ENCODE measurements around the gene MLLT6. TPM values are rescaled to one million over a fixed set of nuclear protein-coding genes. Genes with fewer than 3 reads are reported as not detected.

Gene MLLT6
- total and polyA plus RNA-seq, 8 donors: 80.0 to 143 (median 116) TPM

- H3K27me3 ChIP-seq: no peaks in the 10 kb centered on the region
- intact Hi-C loops (cut with DNase I): no loop called here
- ATAC-seq: no peak
- TF ChIP-seq CTCF (IDR thresholded peaks at IDR 0.05): no peak
- no peak overlapping the region for H3K27ac ChIP-seq
- H3K4me3 ChIP-seq: no peak overlapping the region
- H3K4me1 ChIP-seq: peaks cover under 1 to 33% of the 10 kb centered on the region in 2 donors
- DNase-seq: no peak
- H3K9me3 ChIP-seq: no peaks in the 10 kb centered on the region
- peaks cover 0 to 89% of the 10 kb centered on the region in 2 donors for H3K36me3 ChIP-seq
Observed at GRCh38 chr17:38711792-38712571, 6.9 kb downstream of the MLLT6 start.

GRCh38 chr17:38712593-38712992 is 7.5 kb downstream of the MLLT6 start:
- no peak for TF ChIP-seq CTCF (IDR thresholded peaks at IDR 0.05)
- no peak for ATAC-seq
- no peak overlapping the region for H3K27ac ChIP-seq
- H3K4me3 ChIP-seq: no peak overlapping the region
- peaks cover 0 to 27% of the 10 kb centered on the region in 2 donors for H3K4me1 ChIP-seq
- no peak for DNase-seq
- H3K9me3 ChIP-seq: no peaks in the 10 kb centered on the region
- H3K36me3 ChIP-seq: peaks cover 0 to 92% of the 10 kb centered on the region in 2 donors
- intact Hi-C loops (cut with DNase I): no loop called here
- no peaks in the 10 kb centered on the region for H3K27me3 ChIP-seq

GRCh38 chr17:38713456-38714075 is 8.5 kb downstream of the MLLT6 start:
- peaks cover 0 to 19% of the 10 kb centered on the region in 2 donors for H3K4me1 ChIP-seq
- intact Hi-C loops (cut with DNase I): no loop called here
- peaks cover 0 to 93% of the 10 kb centered on the region in 2 donors for H3K36me3 ChIP-seq
- TF ChIP-seq CTCF (IDR thresholded peaks at IDR 0.05): no peak
- no peak overlapping the region for H3K4me3 ChIP-seq
- no peaks in the 10 kb centered on the region for H3K27me3 ChIP-seq
- H3K9me3 ChIP-seq: no peaks in the 10 kb centered on the region
- no peak overlapping the region for H3K27ac ChIP-seq
- DNase-seq: no peak
- ATAC-seq: no peak

- no peak for DNase-seq
- Histone ChIP-seq H3K4me1 (peaks cover 0 to 6% of the 10 kb centered on the region in 2 donors), H3K36me3 (peaks cover 0 to 94% of the 10 kb centered on the region in 2 donors), H3K4me3 (no peak overlapping the region), H3K27me3 (no peaks in the 10 kb centered on the region), H3K27ac (no peak overlapping the region), H3K9me3 (no peaks in the 10 kb centered on the region)
- no peak for ATAC-seq
- no peak for TF ChIP-seq CTCF (IDR thresholded peaks at IDR 0.05)
- intact Hi-C loops (cut with DNase I): no loop called here
Observed at GRCh38 chr17:38715216-38715943, 10.3 kb downstream of the MLLT6 start.
